GM12878 (cell line): ENCODE measurements around the gene GAB3.

Experiments used
- BCL3 ChIP-seq: IDR thresholded peaks from 2 replicates; pipeline ENCODE4 v1.6.1; 2011; ENCODE audit warnings: borderline replicate concordance, low read depth, mild to moderate bottlenecking, moderate library complexity, low read length; ENCODE audit not compliant: insufficient read depth, poor library complexity, severe bottlenecking
- BHLHE40 ChIP-seq, 2 experiments: fragments of 450-650 bp in 1 of 2; IDR thresholded peaks; 2 replicates each; pipeline ENCODE4 v1.6.1; 2011 to 2017; ENCODE audit warnings: low read depth in 2 of 2, borderline replicate concordance in 1 of 2, improper control_type of control experiment in 1 of 2, low read length in 1 of 2, mild to moderate bottlenecking in 1 of 2
- BRCA1 ChIP-seq: IDR thresholded peaks from 2 replicates; pipeline ENCODE4 v1.6.1; 2011; ENCODE audit warnings: low read depth, low read length, improper control_type of control experiment
- CTCF ChIP-seq, 3 experiments: IDR thresholded peaks in 2 of 3; conservative IDR thresholded peaks in 1 of 3; 2 replicates each; pipeline ENCODE4 v1.5.1; 2011; ENCODE audit warnings: low read depth in 3 of 3, low read length in 3 of 3, mild to moderate bottlenecking in 3 of 3, control low read depth in 2 of 3, moderate library complexity in 2 of 3, inconsistent platforms in 1 of 3, mixed read lengths in 1 of 3; ENCODE audit not compliant: control insufficient read depth in 2 of 3, insufficient read depth in 1 of 3; ENCODE audit errors: extremely low read depth in 1 of 3
- EP300 ChIP-seq, 2 experiments: fragments of 150-350 bp in 1 of 2; IDR thresholded peaks; 2 replicates each; pipeline ENCODE4 v1.6.1; 2011 to 2012; ENCODE audit warnings: low read depth in 2 of 2, low read length in 2 of 2, borderline replicate concordance in 1 of 2, improper control_type of control experiment in 1 of 2, inconsistent platforms in 1 of 2; ENCODE audit not compliant: control insufficient read depth in 1 of 2
- EZH2 ChIP-seq: IDR thresholded peaks from 2 replicates; pipeline ENCODE4 v1.6.1; 2012; ENCODE audit warnings: low read depth, mild to moderate bottlenecking, control low read depth, inconsistent platforms, low read length, borderline replicate concordance; ENCODE audit not compliant: control insufficient read depth
- SMARCA5 ChIP-seq: fragments of 450-650 bp; IDR thresholded peaks from 2 replicates; pipeline ENCODE4 v1.6.1; 2017; ENCODE audit warnings: mild to moderate bottlenecking
- SREBF2 ChIP-seq: IDR thresholded peaks from 2 replicates; pipeline ENCODE4 v1.6.1; 2012; ENCODE audit warnings: mild to moderate bottlenecking, low read length

- no peak for TF ChIP-seq CTCF (IDR thresholded peaks at IDR 0.05 in 2 of 3, conservative IDR thresholded peaks at IDR 0.05 in 1 of 3; ENCODE audit: control insufficient read depth in 2 of 3, extremely low read depth in 1 of 3, insufficient read depth in 1 of 3, low read depth in 3 of 3, low read length in 3 of 3)
- TF ChIP-seq BHLHE40 (IDR thresholded peaks at IDR 0.05; ENCODE audit: borderline replicate concordance in 1 of 2, low read depth in 2 of 2, low read length in 1 of 2), result no peak
- TF ChIP-seq BRCA1, result no peak
- no peak for TF ChIP-seq SMARCA5
- no peak for TF ChIP-seq SREBF2
- TF ChIP-seq EP300 (IDR thresholded peaks at IDR 0.05; ENCODE audit: borderline replicate concordance in 1 of 2, control insufficient read depth in 1 of 2, low read depth in 2 of 2, low read length in 2 of 2), result no peak
- no peak for TF ChIP-seq EZH2
- TF ChIP-seq BCL3, result no peak
Measured at GRCh38 chrX:154776753-154777152, 25.9 kb upstream of the GAB3 start.
